Epithelial cell of esophagus (primary cell): ENCODE results near the gene ARHGAP1.

Source experiments
- DNase-seq: peaks from one replicate; pipeline ENCODE4 v3.0.0; 2010; ENCODE audit warnings: low read depth
- H3K4me3 ChIP-seq: 2 replicates; pipeline ENCODE4 v1.5.1; 2011; ENCODE audit warnings: mild to moderate bottlenecking, low read length, control low read depth
- CTCF ChIP-seq: IDR thresholded peaks from 2 replicates; pipeline ENCODE4 v1.5.1; 2011; ENCODE audit warnings: low read depth, mild to moderate bottlenecking, low read length, control low read depth, inconsistent platforms; ENCODE audit not compliant: insufficient read depth; ENCODE audit errors: missing control alignments

The ARHGAP1 gene

GRCh38 chr11:46657186-46657585 lies 43.2 kb downstream of the ARHGAP1 start:
- DNase-seq: no peak
- TF ChIP-seq CTCF: no peak
- H3K4me3 ChIP-seq: no peak overlapping the region

DNA sequence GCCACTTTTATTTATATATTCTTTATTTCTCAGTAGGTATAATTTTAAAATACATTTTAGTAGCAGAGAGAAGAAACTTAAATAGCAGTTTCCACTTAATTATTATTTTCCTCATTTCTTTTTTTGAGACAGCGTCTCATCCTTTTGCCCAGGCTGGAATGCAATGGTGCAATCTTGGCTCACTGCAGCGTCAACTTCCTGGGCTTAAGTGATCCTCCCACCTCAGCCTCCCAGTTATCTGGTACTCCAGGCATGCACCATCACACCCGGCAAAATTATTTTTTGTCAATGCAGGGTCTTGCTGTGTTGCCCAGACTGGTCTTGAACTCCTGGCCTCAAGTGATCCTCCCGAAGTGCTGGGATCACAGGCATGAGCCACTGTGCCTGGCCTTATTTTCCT lies 44.8 kb downstream of the ARHGAP1 start:
- TF ChIP-seq CTCF: no peak
- no peak overlapping the region for H3K4me3 ChIP-seq
- DNase-seq: no peak

- DNase-seq: peak; percentile 73
- no peak overlapping the region for H3K4me3 ChIP-seq
- TF ChIP-seq CTCF: no peak
These were observed 51.2 kb downstream of the ARHGAP1 start for GRCh38 chr11:46649180-46649738.

GRCh38 chr11:46643986-46644385 lies 56.4 kb downstream of the ARHGAP1 start:
- H3K4me3 ChIP-seq: no peak overlapping the region
- DNase-seq: no peak
- TF ChIP-seq CTCF: no peak

- DNase-seq: no peak
- no peak overlapping the region for H3K4me3 ChIP-seq
- no peak for TF ChIP-seq CTCF
These were observed 56.9 kb downstream of the ARHGAP1 start for GRCh38 chr11:46643531-46643930.

DNA sequence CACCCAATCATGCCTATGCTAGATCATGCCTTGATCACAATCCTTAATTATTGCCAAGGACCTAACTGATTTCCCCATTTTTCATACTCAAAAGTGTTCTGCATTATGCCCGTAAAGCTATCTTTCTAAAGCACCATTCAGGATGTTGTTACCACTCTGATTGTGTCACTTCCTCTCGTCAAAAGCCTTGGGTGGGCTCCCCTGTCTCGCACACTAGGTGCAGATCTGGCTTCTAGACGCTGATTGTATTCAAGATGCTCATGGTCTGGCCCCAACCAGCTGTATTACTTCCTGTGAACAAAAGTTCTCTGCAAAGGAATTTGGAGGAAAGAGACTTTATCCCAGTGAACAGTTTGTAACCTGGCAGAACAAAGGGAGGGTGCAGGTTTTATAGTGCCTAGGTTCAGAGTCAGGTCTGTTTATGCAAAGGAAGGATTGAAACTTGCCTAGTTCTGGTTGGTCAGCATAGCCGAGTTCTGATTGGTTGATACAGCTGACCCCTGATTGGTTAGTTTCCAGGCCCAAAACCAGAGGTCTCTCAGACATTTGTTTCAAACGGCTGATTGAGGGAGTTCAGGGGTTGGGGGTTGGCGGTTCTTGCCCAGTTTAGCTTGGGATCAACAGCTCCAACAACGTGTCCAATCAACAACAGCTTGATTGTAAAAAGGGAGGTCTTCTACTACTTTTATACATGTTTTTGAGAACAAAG lies 57.6 kb downstream of the ARHGAP1 start:
- no peak overlapping the region for H3K4me3 ChIP-seq
- TF ChIP-seq CTCF: no peak
- no peak for DNase-seq

- H3K4me3 ChIP-seq: no peak overlapping the region
- no peak for DNase-seq
- no peak for TF ChIP-seq CTCF
These were observed 58.8 kb downstream of the ARHGAP1 start for GRCh38 chr11:46641639-46642038.
